GDM1 (cell line): ENCODE measurements around the gene FUOM.
"Not testable (repeated sequence)": the region's sequence is repeated elsewhere in the genome, so short reads cannot be mapped to it uniquely, and the experiment has no call there.

Experiments used
- DNase-seq: peaks from one replicate; lab custom pipeline; 2025; lab: John Stamatoyannopoulos, UW

Gene FUOM

DNA sequence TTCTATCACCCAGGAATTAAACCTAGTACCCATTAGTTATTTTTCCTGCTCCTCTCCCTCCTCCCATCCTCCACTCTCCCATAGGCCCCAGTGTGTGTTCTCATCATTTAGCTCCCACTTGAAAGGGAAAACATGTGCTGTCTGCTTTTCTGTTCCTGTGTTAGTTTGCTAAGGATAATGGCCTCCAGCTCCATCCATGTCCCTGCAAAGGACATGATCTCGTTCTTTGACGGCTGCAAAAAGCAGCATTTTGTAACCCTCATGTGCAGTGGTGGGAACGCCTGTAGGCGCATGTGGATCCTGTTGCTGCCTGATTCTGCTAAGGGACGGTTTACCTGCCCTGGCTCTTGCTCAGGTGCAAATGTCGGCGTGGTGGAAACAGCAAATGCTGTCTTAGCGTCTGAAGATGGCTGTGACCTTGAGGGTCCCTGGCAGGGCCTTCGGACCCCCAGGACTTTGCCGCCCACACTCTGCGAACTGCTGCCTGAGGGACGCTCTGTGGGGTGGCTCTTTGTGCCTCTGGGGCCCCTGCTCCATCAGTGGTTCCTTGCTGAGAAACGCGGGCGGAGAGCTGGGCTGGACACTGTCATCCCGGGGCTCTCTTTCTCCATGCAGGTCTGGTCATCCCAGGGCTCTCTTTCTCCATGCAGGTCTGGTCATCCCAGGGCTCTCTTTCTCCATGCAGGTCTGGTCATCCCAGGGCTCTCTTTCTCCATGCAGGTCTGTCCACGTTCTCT is 30.6 kb upstream of the FUOM start:
- peak; percentile 35 for DNase-seq

GRCh38 chr10:133386951-133387350 is 29.1 kb upstream of the FUOM start:
- DNase-seq: not testable (repeated sequence)

DNA sequence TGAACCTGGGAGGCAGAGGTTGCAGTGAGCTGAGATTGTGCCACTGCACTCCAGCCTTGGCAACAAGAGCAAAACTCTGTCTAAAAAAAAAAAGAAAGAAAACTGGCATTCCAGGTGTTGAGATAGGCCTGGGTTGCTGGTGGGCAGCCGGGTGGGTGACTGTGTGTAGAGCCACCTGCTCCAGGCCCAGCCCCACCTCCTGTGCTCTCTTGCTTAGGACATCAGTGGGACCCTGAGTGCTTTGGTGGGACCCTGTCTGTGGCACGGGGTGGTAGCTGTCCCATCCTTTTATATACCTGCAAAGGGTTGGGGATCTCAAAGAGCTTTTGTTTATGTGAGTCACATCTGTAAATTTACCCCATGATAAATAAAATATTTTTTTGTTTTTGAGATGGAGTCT is 27.4 kb upstream of the FUOM start:
- DNase-seq: no peak

GRCh38 chr10:133384071-133384470 is 26.3 kb upstream of the FUOM start:
- DNase-seq: no peak

GRCh38 chr10:133383551-133383950 is 25.7 kb upstream of the FUOM start:
- no peak for DNase-seq

DNA sequence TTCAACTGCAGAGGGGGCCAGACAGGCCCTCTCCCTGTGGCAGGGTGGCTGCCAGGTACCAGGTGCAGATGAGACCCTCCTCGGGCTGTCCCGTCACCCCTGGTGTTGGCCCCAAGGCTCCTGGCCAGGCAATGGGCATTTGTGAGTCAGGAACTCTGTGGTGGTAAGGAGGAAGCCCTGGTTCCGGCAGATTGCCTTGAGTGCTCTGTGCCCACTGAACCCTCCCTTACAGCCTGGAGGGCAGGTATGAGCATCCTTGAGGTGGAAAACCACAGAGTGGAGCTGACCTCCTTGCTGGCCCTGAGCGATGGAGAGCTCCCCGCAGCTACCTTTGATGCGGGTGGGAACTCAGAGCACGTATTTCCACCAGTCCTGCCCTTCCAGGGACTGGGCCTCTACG is 23.2 kb upstream of the FUOM start:
- no peak for DNase-seq

GRCh38 chr10:133379801-133380666 is 22.2 kb upstream of the FUOM start:
- no peak for DNase-seq

DNA sequence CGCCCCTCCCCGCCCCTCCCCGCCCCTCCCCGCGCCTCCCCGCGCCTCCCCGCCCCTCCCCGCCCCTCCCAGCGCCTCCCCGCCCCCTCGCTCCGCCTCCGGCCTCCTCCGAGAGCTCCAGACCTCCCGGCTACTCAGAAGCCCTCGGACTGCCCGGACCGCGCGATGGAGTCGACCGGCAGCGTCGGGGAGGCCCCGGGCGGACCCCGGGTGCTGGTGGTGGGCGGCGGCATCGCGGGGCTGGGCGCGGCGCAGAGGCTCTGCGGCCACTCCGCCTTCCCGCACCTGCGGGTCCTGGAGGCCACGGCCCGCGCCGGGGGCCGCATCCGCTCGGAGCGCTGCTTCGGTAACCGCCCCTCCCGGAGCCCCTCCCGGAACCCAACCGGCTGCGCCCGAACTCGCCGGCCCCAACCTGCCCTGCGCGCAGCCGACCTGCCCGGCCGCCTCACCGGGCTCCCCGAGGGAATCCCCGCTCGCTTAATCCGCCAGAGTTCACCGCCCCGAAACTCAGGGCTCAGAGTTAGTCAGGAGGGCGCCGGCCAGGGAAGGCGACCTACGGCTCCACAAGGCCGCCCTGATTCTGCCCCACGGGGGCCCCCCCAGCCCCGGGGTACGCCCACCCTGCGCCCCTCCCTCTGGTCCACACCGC is 21.5 kb upstream of the FUOM start, which contains the start of gene PAOX:
Gene PAOX (plus strand): TSS at position 111 of the 649 bp plus-strand sequence. CDS start 55 bp downstream, at position 166.
- DNase-seq: no peak

DNA sequence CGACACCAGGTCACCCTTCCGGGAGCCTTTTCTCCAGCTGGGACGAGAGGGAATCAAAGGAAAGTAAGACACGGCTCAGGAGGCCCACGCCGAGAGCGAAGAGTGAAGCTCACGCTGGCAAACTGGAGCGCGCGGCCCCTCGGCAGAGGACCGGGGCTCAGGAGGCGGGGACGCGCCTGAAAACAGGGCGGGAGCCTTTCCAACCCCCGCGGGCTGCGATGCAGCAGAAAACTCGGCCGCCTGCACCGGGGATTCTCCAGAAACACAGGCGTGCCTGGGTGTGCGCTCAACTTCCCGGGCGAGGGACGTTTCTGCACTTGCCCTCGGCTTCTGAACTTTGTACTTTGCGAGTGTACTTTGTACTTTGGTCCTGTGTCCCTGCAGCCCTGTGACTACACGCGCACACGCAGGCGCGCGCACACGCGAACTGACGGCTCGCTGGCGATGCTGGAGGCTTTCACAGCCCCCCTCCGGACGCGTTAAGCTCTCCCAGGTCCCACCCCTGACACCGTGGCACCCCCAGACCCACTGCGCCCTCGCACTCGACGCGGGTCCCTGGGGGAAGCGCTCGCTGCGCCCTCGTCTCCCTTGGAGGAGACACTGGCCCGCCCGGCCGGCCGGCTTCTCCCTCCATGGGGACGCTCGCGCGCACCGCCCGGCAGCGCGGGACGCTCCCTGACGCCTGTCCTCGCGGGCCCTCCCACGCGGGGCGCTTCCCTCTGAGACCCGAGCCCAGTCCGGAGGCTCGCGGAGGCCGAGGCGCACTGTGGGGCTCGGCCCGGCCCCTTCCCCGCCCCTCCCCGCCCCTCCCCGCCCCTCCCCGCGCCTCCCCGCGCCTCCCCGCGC is 20.7 kb upstream of the FUOM start:
- peak; percentile 39 for DNase-seq

GRCh38 chr10:133377818-133378250 is 20.0 kb upstream of the FUOM start:
- DNase-seq: no peak

DNA sequence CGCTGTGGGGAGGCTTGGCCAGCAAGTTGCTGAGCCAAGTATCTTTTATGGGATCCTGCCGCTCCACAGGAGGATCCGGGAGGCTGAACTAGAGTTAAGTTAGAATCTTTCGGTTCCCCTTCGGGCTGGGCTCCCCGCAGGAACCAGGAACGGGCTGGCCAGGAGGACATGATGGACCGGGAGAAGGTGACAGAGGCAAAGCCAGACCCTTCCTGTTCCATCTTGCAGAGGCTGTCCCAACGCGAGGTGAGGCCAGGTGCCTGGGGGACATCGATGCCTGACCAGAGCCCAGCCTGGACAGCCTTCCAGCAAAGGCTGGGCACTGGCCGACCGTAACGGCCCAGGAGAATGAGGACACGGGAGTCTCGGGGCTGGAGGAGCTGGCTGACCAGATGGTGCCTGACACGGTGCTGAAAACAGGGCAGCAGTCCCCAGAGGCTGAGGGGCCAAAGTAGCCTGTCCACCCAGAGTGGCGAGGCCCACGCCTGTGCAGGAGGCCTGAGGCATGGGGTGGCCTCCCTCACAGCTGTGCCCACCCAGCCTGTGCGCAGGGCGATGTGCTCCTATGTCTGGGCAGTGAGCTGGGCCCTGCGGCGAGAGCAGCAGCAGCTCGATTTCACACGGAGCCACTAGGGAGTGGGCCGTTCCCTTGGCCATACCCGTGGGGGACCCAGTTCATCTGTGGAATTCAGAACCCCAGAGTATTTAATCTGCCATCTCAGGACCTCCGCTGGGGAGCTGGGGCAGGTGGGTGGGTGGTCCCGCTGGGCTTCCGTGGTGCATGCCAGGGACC is 19.4 kb upstream of the FUOM start:
- DNase-seq: no peak

DNA sequence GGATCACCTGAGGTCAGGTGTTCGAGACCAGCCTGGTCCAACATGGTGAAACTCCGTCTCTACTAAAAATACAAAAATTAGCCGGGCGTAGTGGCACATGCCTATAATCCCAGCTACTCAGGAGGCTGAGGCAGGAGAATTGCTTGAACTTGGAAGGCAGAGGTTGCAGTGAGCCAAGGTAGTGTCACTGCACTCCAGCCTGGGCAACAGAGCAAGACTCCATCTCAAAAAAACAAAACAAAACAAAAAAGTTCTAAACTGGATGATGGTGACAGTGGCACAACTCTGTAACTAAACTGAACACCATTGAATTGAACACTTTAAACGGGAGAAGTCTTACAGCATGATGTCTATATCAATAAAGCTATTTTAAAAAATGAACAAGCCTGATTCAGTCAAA is 18.4 kb upstream of the FUOM start:
- DNase-seq: not testable (repeated sequence)

DNA sequence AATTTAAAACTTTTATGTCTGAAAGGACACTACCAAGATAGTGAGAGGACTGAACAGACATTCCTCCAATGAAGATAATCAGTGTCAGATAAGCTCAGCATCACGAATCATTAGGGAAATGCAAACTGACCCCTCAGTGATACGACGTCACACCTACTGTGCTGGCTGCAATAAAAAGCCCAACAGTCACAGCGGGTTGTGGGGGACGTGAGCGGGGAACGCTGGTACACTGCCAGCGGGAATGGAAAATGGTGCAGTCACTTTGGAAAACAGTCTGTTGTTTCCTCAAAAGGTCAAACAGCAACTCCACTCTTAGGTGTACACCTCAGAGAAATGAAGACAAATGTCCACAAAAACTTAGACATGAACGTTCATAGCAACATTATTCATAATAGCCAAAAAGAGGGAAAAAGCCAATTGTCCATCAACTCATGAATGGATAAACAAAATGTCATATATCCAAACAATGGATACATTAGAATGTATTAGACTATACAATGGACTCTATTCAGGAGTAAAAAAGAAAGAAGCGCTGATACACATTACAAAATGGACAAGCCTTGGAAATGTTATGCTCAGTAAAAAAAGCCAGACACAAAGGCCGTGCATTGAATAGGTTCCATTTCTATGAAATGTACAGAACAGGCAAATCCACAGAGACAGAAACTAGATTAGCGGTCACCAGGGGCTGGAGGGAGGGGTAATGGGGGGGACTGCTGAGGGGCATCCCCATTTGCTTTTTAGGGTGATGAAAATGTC is 17.7 kb upstream of the FUOM start:
- DNase-seq: no peak

DNA sequence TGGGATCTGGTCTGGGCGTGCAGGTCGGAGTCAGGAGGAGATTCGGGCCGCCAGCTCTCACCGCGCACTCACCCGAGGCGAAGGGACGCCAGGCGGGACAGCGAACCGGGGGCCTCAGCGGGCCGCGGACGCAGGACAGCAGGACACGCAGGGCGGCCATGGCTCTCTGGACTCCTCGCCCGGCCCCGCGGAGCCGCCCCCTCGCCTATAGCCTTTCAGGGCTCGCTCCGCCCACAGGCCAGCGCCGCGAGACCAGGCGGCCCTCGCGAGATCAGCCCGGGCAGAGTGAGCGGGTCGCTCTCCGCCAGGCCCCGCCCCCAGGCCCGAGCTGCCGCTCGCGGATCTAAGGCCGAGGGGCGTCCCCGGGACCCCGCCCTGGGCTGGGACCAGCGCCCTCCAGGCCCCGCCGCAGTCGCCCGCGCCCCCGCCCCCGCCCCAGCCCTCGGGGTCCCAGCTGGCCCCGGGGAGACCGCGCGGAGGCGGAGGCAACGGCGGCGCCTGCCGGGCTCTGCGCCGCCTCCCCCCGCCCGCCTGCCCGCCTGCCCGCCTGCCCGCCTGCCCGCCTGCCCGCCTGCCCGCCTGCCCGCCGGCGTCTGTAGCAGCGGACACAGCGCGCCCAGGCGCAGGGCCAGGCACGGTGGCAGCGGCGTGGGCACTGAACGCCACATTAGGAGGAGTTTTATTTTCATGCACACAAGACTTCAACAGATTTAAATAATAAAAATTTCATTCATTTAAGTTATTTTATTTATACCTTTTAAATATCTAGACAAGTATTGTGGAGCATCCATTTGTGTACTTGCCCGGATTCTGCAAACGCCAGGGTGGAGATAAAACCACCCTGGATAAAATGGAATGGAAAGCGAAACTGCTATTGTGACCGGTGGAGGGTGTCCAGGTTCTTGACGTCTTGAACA is 15.6 kb upstream of the FUOM start, which contains the start of gene ECHS1:
Gene ECHS1 (minus strand): TSS at position 181 of the 917 bp plus-strand sequence. CDS start 21 bp downstream, at position 160.
- DNase-seq: peak; percentile 91

GRCh38 chr10:133372507-133372906 is 14.7 kb upstream of the FUOM start:
- no peak for DNase-seq

DNA sequence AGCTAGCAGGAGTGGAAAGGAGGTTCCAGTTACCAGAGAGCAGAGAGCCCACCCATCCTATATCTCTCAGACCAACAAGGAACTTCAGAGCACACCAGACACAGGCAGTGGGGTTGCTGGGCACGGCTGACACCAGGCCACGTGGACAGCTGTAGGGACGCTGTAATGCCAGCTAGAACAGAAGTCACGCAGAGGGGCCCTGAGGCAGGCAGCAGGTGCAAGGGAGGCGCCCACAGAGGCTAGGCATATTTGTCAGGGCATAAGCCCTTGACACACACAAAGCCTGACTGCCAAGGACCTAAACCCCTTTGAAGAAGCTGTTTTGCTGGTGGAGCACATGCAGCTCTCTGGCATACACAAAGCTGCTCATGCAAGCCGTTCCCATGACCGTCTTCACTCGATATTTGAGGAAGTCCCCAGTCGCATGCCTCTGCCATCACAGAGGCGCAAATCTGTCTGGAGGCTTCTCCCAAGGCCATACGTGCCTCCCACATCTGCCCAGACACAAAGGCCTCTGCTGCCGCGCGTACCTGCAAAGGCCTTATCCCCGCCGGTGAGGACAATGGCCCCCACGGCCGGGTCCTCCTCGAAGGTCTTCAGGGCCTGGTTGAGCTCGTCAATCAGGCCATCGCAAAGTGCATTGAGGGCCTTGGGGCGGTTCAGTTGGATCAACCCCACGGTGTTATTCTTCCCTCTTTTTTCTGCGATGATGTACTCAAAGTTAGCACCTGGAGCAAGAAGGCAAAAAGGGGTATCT is 12.4 kb upstream of the FUOM start:
- no peak for DNase-seq

DNA sequence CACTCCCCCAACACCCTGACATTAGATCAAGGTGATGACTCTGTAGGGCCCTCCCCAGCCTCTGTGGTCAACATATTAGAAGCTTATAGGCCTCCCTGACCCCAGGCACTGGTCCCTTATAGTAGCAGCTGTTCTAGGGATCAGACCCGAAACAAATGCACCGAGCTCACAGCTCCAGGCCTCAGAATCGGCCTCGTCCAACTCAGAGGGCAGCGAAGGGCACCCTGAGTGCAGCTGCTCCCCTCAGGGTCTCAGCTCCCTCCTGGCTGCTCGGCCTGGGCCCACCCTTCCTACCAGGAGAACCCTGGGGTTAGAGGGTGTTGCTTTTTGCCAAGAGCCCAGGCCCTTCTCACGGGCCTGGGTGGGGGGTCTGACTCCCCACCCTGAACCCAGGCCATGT is 10.3 kb upstream of the FUOM start:
- DNase-seq: no peak

GRCh38 chr10:133367461-133367860 is 9.6 kb upstream of the FUOM start:
- not testable (repeated sequence) for DNase-seq
